Left lung (tissue), 10 donors: ENCODE results near the gene PAX7. TPM values are rescaled to one million over a fixed set of nuclear protein-coding genes. Genes with fewer than 3 reads are reported as not detected.

Source experiments
- ATAC-seq: fragments of 200-7000 bp; cut with Tn5 transposase; one replicate; pipeline ENCODE4 v1.9.1; 2020; ENCODE audit warnings: moderate library complexity
- DNase-seq, 4 donors: peaks; one replicate each; pipeline ENCODE4 v3.0.0-alpha.2; 2013 to 2020
- H3K27ac ChIP-seq, 2 donors: fragments of 200-600 bp; sonication (generic) in 1 of 2; one replicate each; pipeline versions ENCODE4 v1.5.0 to v1.8.0; 2020 to 2021
- H3K27me3 ChIP-seq, 2 donors: fragments of 200-600 bp; sonication (generic) in 1 of 2; one replicate each; pipeline versions ENCODE4 v1.5.0 to v1.8.0; 2020 to 2021
- H3K36me3 ChIP-seq, 2 donors: fragments of 200-600 bp; sonication (generic) in 1 of 2; one replicate each; pipeline versions ENCODE4 v1.5.0 to v1.8.0; 2020 to 2021
- H3K4me1 ChIP-seq, 2 donors: fragments of 200-600 bp; one replicate each; pipeline ENCODE4 v1.8.0; 2021
- H3K4me3 ChIP-seq, 2 donors: fragments of 200-600 bp; sonication (generic) in 1 of 2; one replicate each; pipeline versions ENCODE4 v1.5.0 to v1.8.0; 2020 to 2021; ENCODE audit warnings: mild to moderate bottlenecking in 1 of 2
- H3K9me3 ChIP-seq, 2 donors: fragments of 200-600 bp; sonication (generic) in 1 of 2; one replicate each; pipeline versions ENCODE4 v1.5.0 to v1.8.0; 2020 to 2021
- CTCF ChIP-seq, 2 donors: fragments of 200-600 bp; sonication (generic) in 1 of 2; IDR thresholded peaks; one replicate each; pipeline versions ENCODE4 v1.5.0 to v1.8.0; 2021; ENCODE audit warnings: antibody characterized with exemption in 2 of 2
- intact Hi-C, 2 donors: fragments of 100-400 bp; cut with DNase I; formaldehyde crosslinking; loops; one replicate each; pipeline versions ENCODE4 v1.11.2 to v1.14.2; 2022
- polyA plus RNA-seq, 6 donors: library from polyadenylated mRNA; unstranded; fragments of 120-200 nt; gene quantifications; one replicate each; pipeline ENCODE4 v1.2.1, GENCODE V29; 2013; ENCODE audit not compliant: insufficient read length in 6 of 6
- total RNA-seq, 2 donors: library from RNA; stranded (reverse); fragmentation: NEBNext Ultra II Directional; extraction: Animal tissue kit (Norgen Biotek cat#: 25700); gene quantifications; one replicate each; pipeline ENCODE4 v1.2.1, GENCODE V29; 2021
- donor health status: DM: no; HTN: yes; CAD: no.
- donor health status: DM: no; HTN: no; CAD: no.

PAX7 gene
- total and polyA plus RNA-seq, 8 donors, result 0.03 TPM; not detected in 7

GRCh38 chr1:18726368-18726767 is 95.7 kb downstream of the PAX7 start:
- intact Hi-C loops, result no loop called here
- no peak overlapping the region for H3K27ac ChIP-seq
- H3K27me3 ChIP-seq, result peaks cover 16 to 98% of the 10 kb centered on the region in 2 donors
- H3K9me3 ChIP-seq, result no peaks in the 10 kb centered on the region
- no peaks in the 10 kb centered on the region for H3K4me1 ChIP-seq
- DNase-seq, result no peak
- no peak for ATAC-seq
- H3K4me3 ChIP-seq, result no peak overlapping the region
- TF ChIP-seq CTCF (IDR thresholded peaks at IDR 0.05), result no peak
- no peaks in the 10 kb centered on the region for H3K36me3 ChIP-seq

- H3K27me3 ChIP-seq, result peaks cover 16 to 98% of the 10 kb centered on the region in 2 donors
- H3K4me3 ChIP-seq, result no peak overlapping the region
- no peak overlapping the region for H3K27ac ChIP-seq
- intact Hi-C loops, result no loop called here
- DNase-seq (no peak), ATAC-seq (no peak)
- no peaks in the 10 kb centered on the region for H3K36me3 ChIP-seq
- no peak for TF ChIP-seq CTCF (IDR thresholded peaks at IDR 0.05)
- no peaks in the 10 kb centered on the region for H3K9me3 ChIP-seq
- H3K4me1 ChIP-seq, result no peaks in the 10 kb centered on the region
These were observed 97.3 kb downstream of the PAX7 start for GRCh38 chr1:18727956-18728355.

- ATAC-seq (no peak), DNase-seq (no peak)
- no peak for TF ChIP-seq CTCF (IDR thresholded peaks at IDR 0.05)
- H3K9me3 ChIP-seq, result no peaks in the 10 kb centered on the region
- peaks cover 0 to 98% of the 10 kb centered on the region in 2 donors for H3K27me3 ChIP-seq
- H3K4me1 ChIP-seq, result no peaks in the 10 kb centered on the region
- H3K36me3 ChIP-seq, result no peaks in the 10 kb centered on the region
- intact Hi-C loops, result no loop called here
- H3K27ac ChIP-seq, result no peak overlapping the region
- no peak overlapping the region for H3K4me3 ChIP-seq
These were observed 99.7 kb downstream of the PAX7 start for GRCh38 chr1:18730321-18730720.

GRCh38 chr1:18731148-18731547 is 100.5 kb downstream of the PAX7 start:
- no peak overlapping the region for H3K27ac ChIP-seq
- ATAC-seq, result no peak
- DNase-seq, result no peak
- H3K36me3 ChIP-seq, result no peaks in the 10 kb centered on the region
- no peak overlapping the region for H3K4me3 ChIP-seq
- H3K9me3 ChIP-seq, result no peaks in the 10 kb centered on the region
- H3K4me1 ChIP-seq, result no peaks in the 10 kb centered on the region
- intact Hi-C loops, result no loop called here
- no peak for TF ChIP-seq CTCF (IDR thresholded peaks at IDR 0.05)
- peaks cover 0 to 98% of the 10 kb centered on the region in 2 donors for H3K27me3 ChIP-seq

- Histone ChIP-seq H3K4me1 (no peaks in the 10 kb centered on the region), H3K27me3 (peaks cover 0 to 95% of the 10 kb centered on the region in 2 donors), H3K4me3 (no peak overlapping the region), H3K9me3 (no peaks in the 10 kb centered on the region), H3K27ac (no peak overlapping the region), H3K36me3 (no peaks in the 10 kb centered on the region)
- intact Hi-C loops, result no loop called here
- ATAC-seq (no peak), DNase-seq (no peak)
- TF ChIP-seq CTCF (IDR thresholded peaks at IDR 0.05), result no peak
These were observed 101.1 kb downstream of the PAX7 start for GRCh38 chr1:18731591-18732235.
